Measurements from ENCODE around the gene SLCO3A1.

Gene SLCO3A1

DNA sequence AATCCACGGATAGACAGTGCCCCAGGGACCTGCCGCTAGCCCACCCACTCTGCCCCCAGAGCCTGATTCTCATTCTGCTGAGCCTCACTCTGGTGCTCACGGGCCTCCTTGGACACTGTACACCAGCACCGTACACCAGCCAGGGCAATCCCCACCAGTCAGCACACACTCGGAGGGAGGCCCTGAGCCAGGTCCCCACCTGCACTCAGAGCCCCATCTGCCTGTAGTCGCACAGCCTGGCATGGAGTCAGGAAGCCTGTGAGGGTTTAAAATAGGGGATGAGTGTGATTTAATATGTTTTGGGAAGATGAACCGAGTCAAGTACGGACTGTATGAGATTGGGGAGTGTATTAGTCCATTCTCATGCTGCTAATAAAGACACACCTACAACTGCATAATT lies 223.0 kb downstream of the SLCO3A1 start:
- no peak for DNase-seq

DNA sequence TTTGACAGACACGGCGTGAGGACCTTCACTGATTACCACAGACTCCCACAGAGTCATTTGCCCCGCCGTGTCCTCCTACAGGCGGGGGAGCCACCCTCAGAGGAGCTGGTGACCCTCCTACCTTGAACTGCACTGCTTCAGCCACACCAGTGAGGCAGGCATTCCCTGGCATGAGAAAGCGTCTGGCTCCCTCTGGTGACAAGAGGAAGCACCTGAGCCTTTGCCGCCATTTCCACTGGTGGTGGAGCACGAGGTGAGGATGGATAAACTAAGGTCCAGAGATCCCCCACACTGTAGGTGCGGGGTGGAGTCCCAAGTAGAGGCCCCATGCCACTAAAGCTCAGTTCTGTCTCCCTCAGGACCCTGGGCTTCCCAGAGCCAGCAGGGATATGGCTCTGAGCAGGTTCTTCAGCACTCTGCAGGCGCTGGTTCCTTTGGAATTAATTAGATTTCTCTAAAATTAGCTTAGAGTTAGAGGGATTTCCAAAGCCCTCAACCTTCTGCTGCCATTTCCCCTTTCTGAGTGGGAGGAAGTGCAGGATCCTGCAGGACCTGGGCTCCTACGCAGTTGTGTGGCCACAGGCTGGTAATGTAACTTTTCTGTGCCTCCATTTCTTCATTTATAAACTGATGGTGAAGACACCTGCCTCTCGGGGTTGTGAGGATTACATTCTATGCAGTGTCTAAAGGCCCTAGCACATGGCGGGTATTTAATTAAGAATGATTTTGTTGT lies 224.0 kb downstream of the SLCO3A1 start:
- no peak for DNase-seq

DNA sequence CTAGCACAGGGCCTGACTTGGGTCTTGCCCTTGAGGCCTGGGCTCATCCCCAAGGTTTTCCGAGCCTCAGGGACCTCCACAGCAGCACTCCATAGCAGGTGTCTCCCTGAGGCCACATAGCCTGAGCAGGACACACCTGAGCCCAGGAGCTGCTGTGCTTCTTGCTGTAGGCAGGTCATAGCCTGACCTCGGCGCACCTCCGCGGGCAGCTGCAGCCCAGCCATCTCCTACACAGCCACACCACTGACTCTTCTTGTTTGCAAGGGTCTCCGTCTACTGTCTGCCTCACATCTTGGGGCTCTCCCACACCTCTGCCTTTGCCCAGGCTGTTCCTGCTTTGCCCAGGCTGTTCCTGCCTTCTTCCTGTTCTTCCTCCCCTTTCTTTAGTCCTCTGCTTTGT lies 224.8 kb downstream of the SLCO3A1 start:
- no peak for DNase-seq

GRCh38 chr15:92079047-92079446 lies 225.5 kb downstream of the SLCO3A1 start:
- no peak for DNase-seq

- DNase-seq, result no peak
Measured at GRCh38 chr15:92079647-92080255, 226.2 kb downstream of the SLCO3A1 start.

GRCh38 chr15:92082006-92082843 lies 228.7 kb downstream of the SLCO3A1 start:
- peak; percentile 13 for DNase-seq

DNA sequence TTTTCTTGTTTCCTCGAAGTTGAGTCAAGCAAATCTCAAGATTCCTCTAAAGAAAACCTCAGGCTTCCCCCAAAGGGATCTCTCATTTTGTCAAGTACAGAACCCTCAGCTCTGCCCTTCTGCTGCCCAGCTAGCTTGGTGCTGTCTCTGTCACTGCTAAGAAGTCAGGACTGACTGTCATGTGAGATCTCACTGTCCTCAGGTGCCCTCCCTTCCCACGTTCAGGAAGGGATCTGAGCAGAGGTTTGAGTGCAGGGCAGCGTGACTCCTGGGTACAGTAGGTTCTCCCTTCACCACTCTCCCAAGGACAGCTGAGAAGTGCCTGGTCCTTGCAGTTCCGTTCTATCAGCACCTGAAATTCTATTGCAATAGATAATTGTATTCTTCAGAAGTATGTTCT lies 229.7 kb downstream of the SLCO3A1 start:
- no peak for DNase-seq

GRCh38 chr15:92087211-92087610 lies 233.7 kb downstream of the SLCO3A1 start:
- no peak for DNase-seq

- no peak for DNase-seq
Measured at GRCh38 chr15:92091155-92091734, 237.7 kb downstream of the SLCO3A1 start.

GRCh38 chr15:92092289-92093105 lies 239.0 kb downstream of the SLCO3A1 start:
- no peak for DNase-seq

- DNase-seq, result no peak
Measured at GRCh38 chr15:92095693-92096092, 242.2 kb downstream of the SLCO3A1 start.

- DNase-seq, result no peak
Measured at GRCh38 chr15:92097474-92098178, 244.1 kb downstream of the SLCO3A1 start.

DNA sequence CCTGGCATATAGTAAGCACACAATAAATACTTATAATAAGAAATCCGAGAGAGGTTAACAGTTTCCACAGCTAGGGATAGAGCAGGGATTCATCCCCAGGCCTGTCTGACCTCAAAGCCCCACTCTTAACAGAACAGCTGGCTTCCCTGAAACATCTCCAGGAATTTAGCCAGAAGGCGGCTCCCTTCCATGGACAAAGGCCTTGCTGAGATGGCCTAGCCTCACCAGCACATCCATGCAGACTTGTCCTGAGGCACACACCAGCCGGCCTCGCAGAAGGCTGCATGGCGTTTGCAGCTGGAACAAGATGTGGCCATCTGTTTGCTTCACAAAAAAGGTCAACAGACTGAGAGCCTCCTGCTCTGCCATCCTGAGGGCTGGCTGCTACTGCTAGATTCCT lies 245.4 kb downstream of the SLCO3A1 start:
- DNase-seq, result no peak

DNA sequence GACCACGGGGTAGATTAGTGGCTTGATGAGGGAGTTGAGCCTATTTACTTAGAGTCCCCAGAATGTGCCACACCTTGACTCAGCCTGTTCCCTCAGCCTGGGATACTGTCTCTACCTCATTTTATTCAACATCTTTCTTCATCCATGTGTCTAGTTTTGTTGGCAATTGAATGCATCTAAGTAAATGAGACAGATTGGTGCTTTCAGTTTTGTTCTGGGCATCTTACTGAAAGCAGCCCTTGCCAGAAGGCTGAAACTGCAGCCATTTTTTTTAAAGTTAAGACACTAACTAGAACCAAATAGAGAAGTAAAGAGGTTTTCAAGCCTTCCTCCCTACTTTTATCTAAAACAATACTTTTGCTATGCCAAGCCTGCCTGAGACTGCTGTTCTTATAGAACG lies 246.8 kb downstream of the SLCO3A1 start:
- DNase-seq, result no peak

DNA sequence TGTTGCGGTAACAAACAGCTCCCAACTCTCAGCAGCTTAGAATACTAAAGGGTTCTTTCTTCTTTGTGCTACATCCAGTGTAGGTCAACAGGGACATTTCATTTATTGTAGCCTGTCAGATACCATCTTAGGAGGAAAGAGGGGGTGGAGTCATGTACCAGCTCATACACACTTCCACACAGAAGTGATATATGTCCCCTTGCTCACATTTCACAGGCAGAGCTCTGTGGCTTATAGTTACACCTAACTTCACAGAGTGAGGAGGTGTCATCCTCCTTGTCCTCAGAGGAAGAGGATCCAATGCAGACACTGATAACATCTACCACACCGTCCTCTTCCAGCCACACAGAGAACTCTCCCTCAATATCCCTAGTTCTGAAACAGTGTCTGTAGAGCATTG lies 247.2 kb downstream of the SLCO3A1 start:
- no peak for DNase-seq

DNA sequence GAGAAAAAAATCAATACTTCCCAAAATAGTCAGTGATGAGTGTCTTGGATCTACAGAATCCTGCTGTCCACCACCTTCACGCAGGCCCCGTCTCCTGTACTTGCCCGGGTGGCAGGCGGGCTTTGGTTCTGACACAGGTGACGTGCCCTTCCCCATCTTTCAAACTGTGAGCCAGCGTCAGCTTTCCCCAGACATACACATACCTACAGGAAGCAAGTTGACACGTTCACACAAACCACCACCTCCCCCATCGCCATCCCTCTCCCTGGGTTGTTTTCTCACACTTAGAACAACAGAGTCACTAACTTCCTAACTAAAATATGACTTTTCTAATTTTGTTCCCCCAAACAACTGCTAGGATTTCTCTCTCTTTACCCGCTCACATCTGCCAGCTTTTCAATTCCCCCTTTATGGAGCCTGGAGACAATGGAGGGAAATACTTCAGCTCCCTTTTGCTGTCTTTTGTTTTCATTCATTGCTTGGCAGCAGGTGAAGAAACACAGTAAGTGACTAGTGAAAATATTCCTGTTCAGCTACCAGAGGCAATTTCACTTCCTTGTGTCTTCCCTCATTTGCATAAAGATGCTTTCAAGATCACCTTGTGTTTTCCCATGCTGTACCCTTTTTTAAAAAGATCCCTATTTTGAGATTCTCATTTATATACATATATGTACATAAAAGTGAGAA lies 248.3 kb downstream of the SLCO3A1 start:
- DNase-seq, result no peak

GRCh38 chr15:92102395-92102755 lies 248.9 kb downstream of the SLCO3A1 start:
- no peak for DNase-seq

GRCh38 chr15:92104072-92104471 lies 250.6 kb downstream of the SLCO3A1 start:
- DNase-seq, result no peak

DNA sequence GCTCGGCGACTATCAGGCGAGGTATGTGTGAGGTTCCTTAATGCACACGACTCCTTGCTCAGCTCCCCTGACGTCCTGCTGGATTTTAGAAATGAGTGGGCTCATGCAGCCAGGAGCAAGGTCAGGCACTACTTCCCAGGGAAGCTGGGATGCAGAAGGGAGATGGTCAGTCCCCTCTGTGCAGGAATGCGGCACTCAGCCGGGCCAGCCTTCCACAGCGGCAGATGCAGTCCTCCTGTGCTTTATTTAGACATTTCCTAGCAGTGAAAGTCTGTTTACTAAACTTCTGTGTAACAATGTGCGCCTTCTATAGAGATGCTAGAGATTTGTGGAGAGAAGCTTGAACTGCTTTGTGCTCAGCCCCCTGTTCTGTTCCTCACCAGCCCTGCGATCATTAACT lies 252.1 kb downstream of the SLCO3A1 start:
- no peak for DNase-seq

- DNase-seq, result no peak
Measured at GRCh38 chr15:92107510-92107909, 254.0 kb downstream of the SLCO3A1 start.

- no peak for DNase-seq
Measured at GRCh38 chr15:92109191-92109873, 255.8 kb downstream of the SLCO3A1 start.

Measured in SHP77 treated with DMSO at 0.1 percent for 48 hours (cell line).